ENCODE measurements around the gene BDNF. TPM values are rescaled to one million over a fixed set of nuclear protein-coding genes. Genes with fewer than 3 reads are reported as not detected.

The BDNF gene
- polyA plus RNA-seq, 1 donor (not counting 4 experiments of a cell fraction or from before 2014, with no cell fraction given) = 0.35 TPM

- Histone ChIP-seq H3K4me2 (ENCODE audit: control insufficient read depth, extremely low read depth, insufficient read depth, low read depth, low read length) (no peak overlapping the region), H3K27me3 (ENCODE audit: control insufficient read depth, extremely low read depth, insufficient read depth, low read length) (peaks cover 62% of the 10 kb centered on the region)
- DNase-seq (ENCODE audit: low read depth, low spot score) = no peak
Measured at GRCh38 chr11:27720277-27720830, 20.1 kb upstream of the BDNF start.

GRCh38 chr11:27719546-27719925, 19.3 kb upstream of the BDNF start:
- no peak for TF ChIP-seq CTCF (optimal IDR thresholded peaks at IDR 0.05 in 1 of 3, IDR thresholded peaks at IDR 0.05 in 1 of 3, conservative IDR thresholded peaks at IDR 0.05 in 1 of 3; ENCODE audit: extremely low read depth in 1 of 3, insufficient read depth in 2 of 3, low read length in 3 of 3)
- H4K20me1 ChIP-seq (ENCODE audit: control insufficient read depth, extremely low read depth, insufficient read depth, low read length) = no peaks in the 10 kb centered on the region
- FAIRE-seq (no peak), DNase-seq (ENCODE audit: low read depth, low spot score) (no peak)
- no peak overlapping the region for H3K27ac ChIP-seq (ENCODE audit: control insufficient read depth, insufficient read depth, low read length)
- dilution Hi-C loops (cut with MboI; ENCODE audit: extremely low pct_ligation_motif_present, low sequenced_read_pairs) = no loop called here
- peaks cover 62% of the 10 kb centered on the region for H3K27me3 ChIP-seq (ENCODE audit: control insufficient read depth, extremely low read depth, insufficient read depth, low read length)
- H3K9me3 ChIP-seq (ENCODE audit: control insufficient read depth, low read depth, low read length) = no peaks in the 10 kb centered on the region
- no peaks in the 10 kb centered on the region for H3K36me3 ChIP-seq (ENCODE audit: control insufficient read depth in 2 of 2, extremely low read depth in 1 of 2, insufficient read depth in 2 of 2, low read length in 2 of 2)
- no peaks in the 10 kb centered on the region for H3K9me1 ChIP-seq (ENCODE audit: control insufficient read depth, extremely low read depth, insufficient read depth, low read length)
- H3K4me2 ChIP-seq (ENCODE audit: control insufficient read depth, extremely low read depth, insufficient read depth, low read depth, low read length) = no peak overlapping the region
- no peak overlapping the region for H3K4me3 ChIP-seq (ENCODE audit: control insufficient read depth in 2 of 3, extremely low read depth in 1 of 3, insufficient read depth in 2 of 3, low read depth in 1 of 3, low read length in 3 of 3)
- H2AFZ ChIP-seq (ENCODE audit: control insufficient read depth, low read length) = no peak overlapping the region
- no peak overlapping the region for H3K9ac ChIP-seq (ENCODE audit: control insufficient read depth, extremely low read depth, insufficient read depth, low read length)
- H3K4me1 ChIP-seq (ENCODE audit: control insufficient read depth, extremely low read depth, insufficient read depth, low read length) = peaks cover 12% of the 10 kb centered on the region
- H3K79me2 ChIP-seq (ENCODE audit: control insufficient read depth, insufficient read depth, low read length) = no peaks in the 10 kb centered on the region

More at GRCh38 chr11:27720277-27720830, 20.1 kb upstream of the BDNF start:
- peaks cover 12% of the 10 kb centered on the region for H3K4me1 ChIP-seq (ENCODE audit: control insufficient read depth, extremely low read depth, insufficient read depth, low read length)
- H3K4me3 ChIP-seq (ENCODE audit: control insufficient read depth in 2 of 3, extremely low read depth in 1 of 3, insufficient read depth in 2 of 3, low read depth in 1 of 3, low read length in 3 of 3) = no peak overlapping the region
- no peaks in the 10 kb centered on the region for H3K36me3 ChIP-seq (ENCODE audit: control insufficient read depth in 2 of 2, extremely low read depth in 1 of 2, insufficient read depth in 2 of 2, low read length in 2 of 2)
- TF ChIP-seq CTCF (optimal IDR thresholded peaks at IDR 0.05 in 1 of 3, IDR thresholded peaks at IDR 0.05 in 1 of 3, conservative IDR thresholded peaks at IDR 0.05 in 1 of 3; ENCODE audit: extremely low read depth in 1 of 3, insufficient read depth in 2 of 3, low read length in 3 of 3) (no peak), EZH2 (IDR thresholded peaks at IDR 0.05; ENCODE audit: low read length) (peak; percentile 88)
- no peaks in the 10 kb centered on the region for H3K9me3 ChIP-seq (ENCODE audit: control insufficient read depth, low read depth, low read length)
- H2AFZ ChIP-seq (ENCODE audit: control insufficient read depth, low read length) = no peak overlapping the region
- no peak overlapping the region for H3K27ac ChIP-seq (ENCODE audit: control insufficient read depth, insufficient read depth, low read length)
- FAIRE-seq = no peak
- dilution Hi-C loops (cut with MboI; ENCODE audit: extremely low pct_ligation_motif_present, low sequenced_read_pairs) = no loop called here
- no peak overlapping the region for H3K9ac ChIP-seq (ENCODE audit: control insufficient read depth, extremely low read depth, insufficient read depth, low read length)
- H3K79me2 ChIP-seq (ENCODE audit: control insufficient read depth, insufficient read depth, low read length) = no peaks in the 10 kb centered on the region
- H3K9me1 ChIP-seq (ENCODE audit: control insufficient read depth, extremely low read depth, insufficient read depth, low read length) = no peaks in the 10 kb centered on the region
- H4K20me1 ChIP-seq (ENCODE audit: control insufficient read depth, extremely low read depth, insufficient read depth, low read length) = no peaks in the 10 kb centered on the region
